Upper lobe of left lung (tissue), 6 donors: ENCODE data around the gene SUPT7L. TPM values are rescaled to one million over a fixed set of nuclear protein-coding genes. Genes with fewer than 3 reads are reported as not detected.
"Not testable (repeated sequence)": the region's sequence is repeated elsewhere in the genome, so short reads cannot be mapped to it uniquely, and the experiment has no call there.

ENCODE experiments used
- ATAC-seq, 2 donors: fragments of 200-7000 bp; cut with Tn5 transposase; one replicate each; pipeline ENCODE4 v1.9.1; 2022; ENCODE audit warnings: mild to moderate bottlenecking in 2 of 2, moderate library complexity in 2 of 2; ENCODE audit not compliant: low FRiP score in 2 of 2
- DNase-seq, 2 donors: peaks; one replicate each; pipeline ENCODE4 v3.0.0-alpha.2; 2019 to 2020
- H3K27ac ChIP-seq, 4 donors: fragments of 200-600 bp; sonication (generic); one replicate each; pipeline ENCODE4 v1.5.1; 2016 to 2019
- H3K27me3 ChIP-seq, 4 donors: fragments of 200-600 bp; sonication (generic); one replicate each; pipeline ENCODE4 v1.5.1; 2017 to 2019
- H3K36me3 ChIP-seq, 4 donors: fragments of 200-600 bp; sonication (generic); one replicate each; pipeline ENCODE4 v1.5.1; 2016 to 2019
- H3K4me1 ChIP-seq, 4 donors: fragments of 200-600 bp; sonication (generic); one replicate each; pipeline ENCODE4 v1.5.1; 2018 to 2019
- H3K4me3 ChIP-seq, 4 donors: fragments of 200-600 bp; sonication (generic); one replicate each; pipeline ENCODE4 v1.5.1; 2017 to 2019; ENCODE audit warnings: mild to moderate bottlenecking in 2 of 4, moderate library complexity in 1 of 4
- H3K9me3 ChIP-seq, 4 donors: fragments of 200-600 bp; sonication (generic); one replicate each; pipeline ENCODE4 v1.5.1; 2018 to 2019
- CTCF ChIP-seq, 6 experiments: fragments of 450-650 bp in 4 of 6; fragments of 200-600 bp in 2 of 6; sonication (generic) in 2 of 6; IDR thresholded peaks; one replicate each; pipeline ENCODE4 v1.5.1; 2016 to 2019; ENCODE audit warnings: antibody characterized with exemption in 6 of 6
- EP300 ChIP-seq, 4 donors: sonication (generic); formaldehyde crosslinking; IDR thresholded peaks; one replicate each; pipeline ENCODE4 v1.5.1; 2017; ENCODE audit warnings: antibody characterized with exemption in 4 of 4, control low read depth in 2 of 4
- POLR2A ChIP-seq, 4 donors: fragments of 450-650 bp; IDR thresholded peaks; one replicate each; pipeline ENCODE4 v1.5.1; 2016 to 2017; ENCODE audit warnings: antibody characterized with exemption in 4 of 4, mild to moderate bottlenecking in 2 of 4
- POLR2AphosphoS5 ChIP-seq, 2 donors: sonication (generic); formaldehyde crosslinking; IDR thresholded peaks; one replicate each; pipeline ENCODE4 v1.5.1; 2017; ENCODE audit warnings: antibody characterized with exemption in 2 of 2
- WGBS, 2 donors: methylation state at CpG; one replicate each; pipeline ENCODE4 v1.1.5; 2017 to 2018; 5-methylcytosine and 5-hydroxymethylcytosine counted together
- total RNA-seq, 6 donors: library from RNA; depleted of rRNA in 4 of 6; stranded (reverse); fragments of >200 nt in 4 of 6; gene quantifications; one replicate each; pipeline versions ENCODE4 v1.1.0 to v1.2.1, GENCODE V29; 2016 to 2021
- donor health status: DM: no; HTN: no; CAD: no; lungs with moderate emphysema.
- donor health status: DM: no; HTN: yes; CAD: no; lungs with severe emphysema.

The SUPT7L gene
- total RNA-seq, 6 donors from 2014 or later = 22.2 to 70.2 (median 25.0) TPM

DNA sequence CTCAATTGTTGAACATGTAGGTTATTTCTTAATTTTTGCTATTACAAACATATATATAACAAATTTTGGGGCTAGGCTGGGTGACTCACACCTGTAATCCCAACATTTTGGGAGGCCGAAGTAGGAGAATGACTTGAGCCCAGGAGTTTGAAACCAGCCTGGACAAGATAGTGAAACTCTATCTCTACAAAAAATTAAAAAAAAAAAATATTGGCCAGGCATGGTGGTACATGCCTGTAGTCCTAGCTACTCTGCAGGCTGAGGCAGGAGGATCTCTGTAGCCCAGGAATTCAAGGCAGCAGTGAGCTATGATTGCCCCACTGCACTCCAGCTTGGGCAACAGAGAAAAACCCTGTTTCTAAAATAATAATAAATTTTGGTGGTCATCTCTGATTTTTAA, 23.8 kb upstream of the SUPT7L start:
- no peak overlapping the region for H3K27ac ChIP-seq
- H3K4me1 ChIP-seq = peaks cover 0 to 8% (median 5%) of the 10 kb centered on the region in 4 donors
- ATAC-seq = no peak
- TF ChIP-seq CTCF (IDR thresholded peaks at IDR 0.05) (no peak), EP300 (IDR thresholded peaks at IDR 0.05) (no peak), POLR2A (IDR thresholded peaks at IDR 0.05) (no peak)
- H3K4me3 ChIP-seq = no peak overlapping the region
- 90 to 100% methylated on average over 1 of the region's 1 CpG for WGBS, 2 donors
- no peaks in the 10 kb centered on the region for H3K9me3 ChIP-seq
- H3K36me3 ChIP-seq = peaks cover 10 to 67% (median 35%) of the 10 kb centered on the region in 4 donors
- DNase-seq = no peak
- H3K27me3 ChIP-seq = no peaks in the 10 kb centered on the region

DNA sequence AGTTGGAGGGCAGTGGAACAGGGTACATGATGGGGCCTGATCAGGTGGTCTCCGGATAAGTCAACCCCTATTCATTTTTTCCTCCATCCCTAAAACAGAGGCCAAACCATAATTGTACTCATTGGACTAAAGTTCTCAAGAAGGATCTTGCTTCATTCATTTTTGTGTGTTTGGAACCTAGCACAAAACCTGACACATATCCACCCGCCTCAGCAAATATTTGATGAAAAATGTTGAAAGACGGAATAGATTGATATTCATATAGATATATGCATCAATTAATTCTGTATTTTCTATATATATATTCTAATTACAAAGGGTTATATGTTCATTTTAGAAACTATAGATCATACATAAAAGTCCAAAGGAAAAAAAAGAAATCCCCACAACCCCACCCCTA, 22.2 kb upstream of the SUPT7L start:
- H3K27ac ChIP-seq = no peak overlapping the region
- H3K36me3 ChIP-seq = peaks cover 10 to 76% (median 34%) of the 10 kb centered on the region in 4 donors
- no peaks in the 10 kb centered on the region for H3K27me3 ChIP-seq
- no peak overlapping the region for H3K4me3 ChIP-seq
- WGBS, 2 donors = 96 to 98% methylated on average over 3 of the region's 3 CpGs
- TF ChIP-seq EP300 (IDR thresholded peaks at IDR 0.05) (no peak), CTCF (IDR thresholded peaks at IDR 0.05) (no peak), POLR2AphosphoS5 (IDR thresholded peaks at IDR 0.05) (no peak), POLR2A (IDR thresholded peaks at IDR 0.05) (no peak)
- H3K4me1 ChIP-seq = peaks cover 0 to 8% (median 5%) of the 10 kb centered on the region in 4 donors
- no peak for ATAC-seq
- DNase-seq = no peak
- H3K9me3 ChIP-seq = no peaks in the 10 kb centered on the region

DNA sequence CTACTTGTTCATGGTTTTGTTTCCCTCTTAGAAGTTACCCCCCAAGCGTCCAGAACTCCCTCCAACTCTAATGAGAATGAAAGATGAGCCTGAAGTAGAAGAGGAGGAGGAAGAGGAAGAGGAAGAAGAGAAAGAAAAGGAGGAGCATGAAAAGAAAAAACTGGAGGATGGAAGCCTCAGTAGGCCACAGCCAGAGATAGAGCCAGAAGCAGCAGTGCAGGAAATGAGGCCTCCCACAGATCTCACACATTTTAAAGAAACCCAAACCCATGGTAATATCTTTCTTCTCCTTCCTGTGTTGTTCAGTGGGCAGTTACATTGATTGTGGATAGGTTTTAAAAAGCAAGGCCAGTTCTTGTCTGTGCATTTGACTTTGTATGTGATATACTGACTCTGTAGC, 21.6 kb upstream of the SUPT7L start:
- H3K4me1 ChIP-seq, DNase-seq, H3K4me3 ChIP-seq, H3K9me3 ChIP-seq, ATAC-seq, H3K27ac ChIP-seq, H3K27me3 ChIP-seq: not testable (repeated sequence)
- peaks cover 10 to 77% (median 34%) of the 10 kb centered on the region in 4 donors for H3K36me3 ChIP-seq
- 90% methylated on average over 1 of the region's 1 CpG for WGBS, 2 donors

DNA sequence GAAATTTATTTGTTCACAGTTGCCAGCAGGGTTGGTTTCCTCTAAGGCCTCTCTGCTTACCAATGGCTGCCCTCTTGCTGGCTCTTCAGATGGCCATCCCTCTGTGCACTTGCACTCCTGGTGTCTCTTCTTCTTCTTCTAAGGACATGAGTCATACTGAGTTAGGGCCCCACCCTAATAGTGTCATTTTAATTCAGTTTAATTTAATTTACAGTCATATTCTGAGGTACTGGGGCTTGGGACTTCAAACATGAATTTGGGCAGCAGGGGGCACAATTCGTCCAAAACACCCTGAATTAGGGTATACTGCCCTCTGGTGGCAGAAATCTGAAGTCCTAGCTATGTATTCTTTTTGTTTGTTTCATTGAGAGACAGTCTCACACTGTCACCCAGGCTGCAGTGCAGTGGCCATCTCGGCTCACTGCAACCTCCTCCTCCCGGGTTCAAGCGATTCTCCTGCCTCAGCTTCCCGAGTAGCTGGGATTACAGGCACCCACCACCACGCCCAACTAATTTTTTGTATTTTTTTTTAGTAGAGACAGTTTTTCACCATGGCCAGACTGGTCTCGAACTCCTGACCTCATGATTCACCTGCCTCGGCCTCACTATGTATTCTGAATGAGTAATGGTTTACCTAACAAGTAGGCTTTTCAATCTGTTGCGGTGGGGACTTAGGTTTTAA, 20.1 kb upstream of the SUPT7L start:
- TF ChIP-seq EP300 (IDR thresholded peaks at IDR 0.05) (no peak), CTCF (IDR thresholded peaks at IDR 0.05) (peak; percentile 89 to 98 (median 94))
- ATAC-seq (peak; percentile 85 to 93), DNase-seq (peak in 1 of 2 donors; percentile 81)
- H3K4me3 ChIP-seq = no peak overlapping the region
- peaks cover 0 to 8% (median 5%) of the 10 kb centered on the region in 4 donors for H3K4me1 ChIP-seq
- H3K27me3 ChIP-seq = no peaks in the 10 kb centered on the region
- peak overlapping the region in 2 of 4 donors; percentile 5 to 17 for H3K27ac ChIP-seq
- 42 to 46% methylated on average over 9 of the region's 9 CpGs for WGBS, 2 donors
- H3K9me3 ChIP-seq = no peaks in the 10 kb centered on the region
- peaks cover 10 to 77% (median 39%) of the 10 kb centered on the region in 4 donors for H3K36me3 ChIP-seq

GRCh38 chr2:27682334-27682771, 18.9 kb upstream of the SUPT7L start:
- H3K4me3 ChIP-seq, H3K27me3 ChIP-seq, H3K9me3 ChIP-seq, DNase-seq, H3K4me1 ChIP-seq: not testable (repeated sequence)
- peak in 1 of 2 donors; percentile 90 for ATAC-seq
- WGBS, 2 donors = 86 to 88% methylated on average over 7 of the region's 7 CpGs
- Histone ChIP-seq H3K36me3 (peaks cover 9 to 77% (median 39%) of the 10 kb centered on the region in 4 donors), H3K27ac (peak overlapping the region in 1 of 4 donors; percentile 8)

- Histone ChIP-seq H3K36me3 (peaks cover 9 to 77% (median 40%) of the 10 kb centered on the region in 4 donors), H3K4me1 (peaks cover 0 to 8% (median 5%) of the 10 kb centered on the region in 4 donors), H3K9me3 (no peaks in the 10 kb centered on the region), H3K27ac (peak overlapping the region in 2 of 4 donors; percentile 8 to 14), H3K27me3 (no peaks in the 10 kb centered on the region), H3K4me3 (no peak overlapping the region)
- TF ChIP-seq POLR2AphosphoS5 (IDR thresholded peaks at IDR 0.05) = no peak
- 88 to 97% methylated on average over 1 of the region's 1 CpG for WGBS, 2 donors
- DNase-seq (no peak), ATAC-seq (peak in 1 of 2 donors; percentile 54)
Observed at GRCh38 chr2:27681841-27682240, 18.4 kb upstream of the SUPT7L start.
